Regular cardiac myocyte (primary cell): Measurements from ENCODE around the gene CCDC57. TPM values are rescaled to one million over a fixed set of nuclear protein-coding genes. Genes with fewer than 3 reads are reported as not detected.

ENCODE experiments used
- total RNA-seq: library from RNA; depleted of rRNA; stranded (reverse); fragments of >200 nt; gene quantifications from 2 replicates; pipeline ENCODE4 v1.2.3, GENCODE V29; 2014

Gene CCDC57
- 10.2 and 11.6 TPM in 2 replicates for total RNA-seq

GRCh38 chr17:82212331-82213250 is at the start of gene CCDC57:
Gene CCDC57, minus strand, starts transcription at chr17:82212842. Its CDS starts 10,898 bp downstream, at chr17:82201944.

GRCh38 chr17:82228842-82229697 is 16.4 kb upstream of the CCDC57 start, which contains the start of gene SLC16A3:
Gene SLC16A3, plus strand, starts transcription at chr17:82229042. Its CDS starts 6,967 bp downstream, at chr17:82236009.

GRCh38 chr17:82098169-82098938 is 114.3 kb downstream of the CCDC57 start, which contains the start of gene FASN:
Gene FASN, minus strand, starts transcription at chr17:82098236. Its CDS starts 1,791 bp downstream, at chr17:82096445.

GRCh38 chr17:82065638-82066303 is 146.9 kb downstream of the CCDC57 start, which contains the start of gene DUS1L:
Gene DUS1L, minus strand, starts transcription at chr17:82065804. Its CDS starts 745 bp downstream, at chr17:82065059.

GRCh38 chr17:82051776-82052637 is 160.6 kb downstream of the CCDC57 start, which contains the start of the genes GPS1 and RFNG:
Gene GPS1, plus strand, starts transcription at chr17:82051898. Its CDS starts 34 bp downstream, at chr17:82051932.
Gene RFNG, minus strand, starts transcription at chr17:82051811. Its CDS starts 45 bp downstream, at chr17:82051766.

Other genes with a start within 250 kb of the CCDC57 start
- 19.6 and 23.7 TPM in 2 replicates for gene ASPSCR1, start 235.2 kb downstream of the CCDC57 start, total RNA-seq
- gene CENPX, start 190.0 kb downstream of the CCDC57 start, total RNA-seq: 13.8 and 53.7 TPM in 2 replicates
- gene LRRC45, start 189.5 kb downstream of the CCDC57 start, total RNA-seq: 9.0 and 19.2 TPM in 2 replicates
- gene RAC3, start 181.2 kb downstream of the CCDC57 start, total RNA-seq: 4.4 and 6.5 TPM in 2 replicates
- 51.0 and 75.3 TPM in 2 replicates for gene DCXR, start 175.1 kb downstream of the CCDC57 start, total RNA-seq
- 21.5 and 35.2 TPM in 2 replicates for gene RFNG, start 161.0 kb downstream of the CCDC57 start, total RNA-seq
- gene GPS1, start 160.9 kb downstream of the CCDC57 start, total RNA-seq: 69.9 and 119 TPM in 2 replicates
- 42.8 and 60.0 TPM in 2 replicates for gene DUS1L, start 147.0 kb downstream of the CCDC57 start, total RNA-seq
- gene FASN, start 114.6 kb downstream of the CCDC57 start, total RNA-seq: 27.3 and 63.5 TPM in 2 replicates
- 203 and 289 TPM in 2 replicates for gene SLC16A3, start 16.2 kb upstream of the CCDC57 start, total RNA-seq
- gene CSNK1D, start 60.9 kb upstream of the CCDC57 start, total RNA-seq: 36.6 and 55.4 TPM in 2 replicates
- gene CD7, start 104.8 kb upstream of the CCDC57 start, total RNA-seq: not detected in 2 replicates
- gene SECTM1, start 120.9 kb upstream of the CCDC57 start, total RNA-seq: 8.6 and 14.7 TPM in 2 replicates
- 0.19 TPM in 1 of 2 replicates, not detected in the other for gene TEX19, start 146.4 kb upstream of the CCDC57 start, total RNA-seq
- not detected in 2 replicates for gene UTS2R, start 158.9 kb upstream of the CCDC57 start, total RNA-seq
- 6.1 and 8.2 TPM in 2 replicates for gene HEXD, start 205.5 kb upstream of the CCDC57 start, total RNA-seq
- 17.8 and 31.9 TPM in 2 replicates for gene OGFOD3, start 205.7 kb upstream of the CCDC57 start, total RNA-seq
- 44.5 and 63.3 TPM in 2 replicates for gene CYBC1, start 237.9 kb upstream of the CCDC57 start, total RNA-seq
- 32.4 and 43.5 TPM in 2 replicates for gene NARF, start 245.9 kb upstream of the CCDC57 start, total RNA-seq